Pulmonary artery endothelial cell (primary cell): ENCODE data around the gene HOXD11. TPM values are rescaled to one million over a fixed set of nuclear protein-coding genes. Genes with fewer than 3 reads are reported as not detected.

Source experiments
- DNase-seq: peaks from one replicate; pipeline ENCODE4 v3.0.0-alpha.2; 2011; ENCODE audit warnings: low read depth, low spot score
- total RNA-seq: library from RNA; depleted of rRNA; stranded (reverse); fragments of >200 nt; gene quantifications from 2 replicates; pipeline ENCODE4 v1.2.3, GENCODE V29; 2014

HOXD11 gene
- total RNA-seq, 1 donor from 2014 or later = not detected

DNA sequence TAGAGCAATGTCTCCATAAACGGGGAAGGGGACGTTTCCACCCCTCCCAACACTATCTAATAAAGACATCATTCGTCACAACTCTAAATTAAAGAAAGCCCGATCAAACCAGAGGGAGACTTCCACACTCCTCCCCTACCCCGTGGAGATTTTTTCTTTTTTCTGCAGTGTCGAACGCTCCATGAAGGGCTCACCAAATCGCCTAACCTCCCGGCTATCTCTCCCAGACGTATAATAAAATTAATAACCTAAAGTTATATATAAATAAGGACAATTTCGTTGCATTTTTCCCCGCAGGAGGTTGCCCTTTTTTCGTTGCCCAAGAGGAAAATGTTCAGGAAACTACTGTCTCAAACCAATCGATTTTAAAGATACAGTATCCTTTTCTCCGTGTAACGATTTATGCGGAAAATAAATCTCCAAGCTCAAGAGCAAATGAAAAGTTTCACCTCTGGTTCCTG, 25.7 kb upstream of the HOXD11 start:
- DNase-seq = no peak

- DNase-seq = no peak
These were observed 25.1 kb upstream of the HOXD11 start for GRCh38 chr2:176081837-176082524.

DNA sequence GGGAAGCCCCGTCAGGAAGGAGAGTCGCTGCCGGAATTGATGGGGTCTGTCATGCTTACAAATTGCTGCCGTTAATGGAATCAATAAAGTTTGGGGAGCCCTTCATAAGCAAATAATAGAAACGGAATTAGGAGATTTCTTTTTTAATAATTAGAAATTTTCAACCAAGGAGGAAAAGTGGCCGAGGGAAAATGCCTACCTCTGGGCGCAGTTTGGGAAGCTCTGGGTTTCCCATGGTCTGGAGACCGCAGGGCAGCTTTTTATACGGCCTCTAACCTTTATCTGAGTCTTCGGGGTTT, 24.6 kb upstream of the HOXD11 start:
- DNase-seq = no peak

GRCh38 chr2:176082824-176083751, 24.0 kb upstream of the HOXD11 start:
- DNase-seq = no peak

DNA sequence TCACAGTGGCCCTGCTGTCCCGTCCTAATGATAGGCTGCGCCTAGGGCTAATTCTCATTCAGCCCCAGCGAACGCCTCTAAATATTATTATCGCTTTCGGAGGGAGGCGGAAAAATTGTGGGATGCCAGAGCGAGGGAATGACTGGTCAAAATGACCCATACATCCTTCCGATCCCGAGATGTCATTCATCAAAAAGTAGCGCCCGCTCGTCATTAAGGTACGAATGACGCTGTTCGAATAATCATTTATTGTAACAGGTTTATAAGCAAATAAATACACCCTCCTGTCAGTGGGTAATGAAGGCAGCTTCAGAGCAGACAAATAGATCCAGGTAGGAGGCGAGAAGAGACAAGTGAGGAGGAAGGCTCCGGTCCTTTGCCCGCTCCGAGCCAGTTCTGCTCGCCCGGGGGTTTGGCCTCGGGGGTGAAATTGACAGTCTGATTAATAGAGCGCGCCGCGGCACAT, 23.3 kb upstream of the HOXD11 start, which contains the start of gene EVX2:
Gene EVX2, minus strand, starts transcription at position 167 of the 466 bp plus-strand sequence. CDS start 186 bp downstream, outside the sequence.
- no peak for DNase-seq

- no peak for DNase-seq
These were observed 22.4 kb upstream of the HOXD11 start for GRCh38 chr2:176084611-176085119.

- DNase-seq = no peak
These were observed 21.8 kb upstream of the HOXD11 start for GRCh38 chr2:176085120-176085788.

- DNase-seq = no peak
These were observed 21.0 kb upstream of the HOXD11 start for GRCh38 chr2:176085861-176086771.

GRCh38 chr2:176087330-176088047, 19.6 kb upstream of the HOXD11 start:
- DNase-seq = no peak

- no peak for DNase-seq
These were observed 18.8 kb upstream of the HOXD11 start for GRCh38 chr2:176088048-176088936.

- no peak for DNase-seq
These were observed 17.9 kb upstream of the HOXD11 start for GRCh38 chr2:176088937-176089842.

DNA sequence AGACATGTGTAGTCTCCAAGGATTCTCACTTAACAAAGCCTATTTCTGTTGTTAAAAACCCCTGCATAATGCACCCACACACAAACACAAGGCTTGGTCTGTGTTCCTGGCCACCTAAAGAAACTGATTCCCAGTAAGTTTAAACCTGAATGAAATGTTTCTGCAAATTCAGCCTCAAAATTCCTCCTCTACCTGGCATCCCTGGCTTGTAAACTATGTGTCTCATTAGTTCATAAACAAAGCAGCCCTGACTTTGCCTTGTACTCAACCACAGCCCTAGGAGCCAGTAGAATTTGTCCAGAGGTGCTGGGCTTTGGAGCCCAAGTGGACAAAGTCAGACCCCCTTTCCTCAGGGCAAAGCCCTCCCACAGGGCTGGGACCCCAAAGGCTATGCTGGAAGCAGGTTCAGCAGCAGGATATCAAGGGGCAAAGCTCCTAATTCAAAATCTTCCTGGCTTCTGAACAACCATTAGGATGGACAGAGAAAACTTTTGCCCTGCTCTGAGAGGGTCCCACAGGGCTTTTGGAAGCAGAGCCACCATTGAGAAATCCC, 17.2 kb upstream of the HOXD11 start:
- DNase-seq = no peak

GRCh38 chr2:176090862-176091261, 16.2 kb upstream of the HOXD11 start:
- no peak for DNase-seq

DNA sequence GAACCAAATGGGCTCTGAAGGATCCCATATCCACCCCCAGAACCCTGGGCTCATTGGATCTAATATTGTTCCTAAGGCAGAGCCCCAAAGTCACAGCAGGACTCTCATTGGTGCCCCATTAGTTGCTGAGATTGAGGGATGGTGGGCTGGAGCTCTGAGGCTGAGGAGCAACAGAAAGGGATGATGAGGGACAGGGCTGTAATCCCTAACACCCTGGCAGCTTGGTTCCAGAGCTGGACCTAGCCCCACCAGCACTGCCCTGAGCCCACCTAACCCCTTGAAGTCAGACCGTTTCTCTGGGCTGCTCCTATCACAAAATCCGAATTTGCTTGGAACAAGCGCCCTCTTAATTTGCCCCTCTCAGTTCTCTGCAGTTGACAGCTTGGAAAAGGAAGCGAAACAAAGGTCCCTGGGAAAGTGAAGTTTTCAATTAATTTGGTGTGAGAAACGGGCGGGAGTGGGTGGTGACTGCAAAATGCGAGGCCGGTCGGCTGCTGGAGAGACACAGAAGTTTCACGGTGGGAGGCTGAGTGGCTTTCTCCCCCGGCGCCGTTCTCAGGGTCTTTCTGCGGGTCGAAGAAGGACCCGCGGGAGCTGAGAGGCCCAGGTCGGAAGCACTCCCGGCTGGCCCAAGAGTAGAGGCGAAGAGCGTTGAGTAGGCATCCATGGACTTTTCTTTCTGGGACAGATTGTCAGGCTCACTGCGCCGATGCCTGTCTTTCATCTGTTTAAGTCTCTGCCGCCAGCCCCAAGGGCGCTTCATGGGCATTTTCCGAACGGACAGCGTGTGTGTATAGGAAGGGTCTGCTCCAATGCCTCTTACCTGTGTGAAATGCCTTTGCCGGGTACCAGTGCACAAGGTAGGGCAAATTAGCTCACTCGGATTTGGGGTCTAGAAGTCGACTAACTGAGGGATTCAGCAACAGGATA, 15.5 kb upstream of the HOXD11 start:
- no peak for DNase-seq

GRCh38 chr2:176092270-176093144, 14.6 kb upstream of the HOXD11 start, which contains the start of gene HOXD13:
Gene HOXD13 (plus strand): TSS chr2:176092721. CDS start chr2:176092891, 170 bp downstream.
- DNase-seq = no peak
